Stromal cell of bone marrow (primary cell): Measurements from ENCODE around the gene ORM2.
"Not testable (repeated sequence)": the region's sequence is repeated elsewhere in the genome, so short reads cannot be mapped to it uniquely, and the experiment has no call there.

Experiments used
- DNase-seq: peaks from one replicate; pipeline ENCODE4 v3.0.0-alpha.2; 2012; ENCODE audit warnings: low read depth

Gene ORM2

DNA sequence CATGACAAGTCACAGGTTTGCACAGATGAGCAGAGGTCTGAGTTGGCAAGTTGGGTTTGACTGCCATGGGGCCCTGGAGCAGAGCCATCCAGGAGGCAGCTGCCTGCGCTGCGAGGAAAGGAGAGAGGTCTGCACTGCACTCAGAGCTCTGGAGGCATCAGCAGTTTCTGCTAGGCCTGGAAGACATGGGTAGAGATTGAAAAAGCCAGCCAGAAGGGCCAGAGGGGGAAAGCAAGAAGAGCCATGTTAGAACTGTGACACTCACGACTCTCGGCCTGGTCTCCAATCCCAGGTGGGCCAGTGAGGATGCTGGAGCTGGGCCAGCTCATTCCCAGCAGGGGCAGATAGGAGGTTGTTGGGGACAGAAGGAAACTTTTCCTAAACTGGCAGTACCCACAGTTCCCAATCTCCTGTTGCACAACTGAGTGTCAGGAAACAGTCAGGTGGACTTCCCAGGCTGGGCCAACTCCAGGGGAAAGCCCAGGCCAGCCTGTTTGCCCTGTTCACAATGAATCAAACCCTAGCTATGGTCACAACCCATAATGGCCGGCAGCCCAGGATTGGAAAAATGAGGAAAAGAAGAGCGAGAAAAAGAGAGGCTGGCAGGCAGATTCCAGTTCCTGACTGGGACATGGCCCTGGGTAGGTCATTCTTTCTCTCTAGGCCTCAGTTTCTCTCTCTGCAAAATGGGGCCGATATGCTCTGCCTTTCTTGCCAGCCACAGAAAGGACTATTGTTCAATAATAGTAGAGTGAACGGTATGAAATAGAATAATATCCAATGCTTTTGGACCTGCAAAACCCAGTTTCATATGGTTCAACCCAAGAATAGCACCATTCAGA is 14.6 kb upstream of the ORM2 start:
- DNase-seq: no peak

DNA sequence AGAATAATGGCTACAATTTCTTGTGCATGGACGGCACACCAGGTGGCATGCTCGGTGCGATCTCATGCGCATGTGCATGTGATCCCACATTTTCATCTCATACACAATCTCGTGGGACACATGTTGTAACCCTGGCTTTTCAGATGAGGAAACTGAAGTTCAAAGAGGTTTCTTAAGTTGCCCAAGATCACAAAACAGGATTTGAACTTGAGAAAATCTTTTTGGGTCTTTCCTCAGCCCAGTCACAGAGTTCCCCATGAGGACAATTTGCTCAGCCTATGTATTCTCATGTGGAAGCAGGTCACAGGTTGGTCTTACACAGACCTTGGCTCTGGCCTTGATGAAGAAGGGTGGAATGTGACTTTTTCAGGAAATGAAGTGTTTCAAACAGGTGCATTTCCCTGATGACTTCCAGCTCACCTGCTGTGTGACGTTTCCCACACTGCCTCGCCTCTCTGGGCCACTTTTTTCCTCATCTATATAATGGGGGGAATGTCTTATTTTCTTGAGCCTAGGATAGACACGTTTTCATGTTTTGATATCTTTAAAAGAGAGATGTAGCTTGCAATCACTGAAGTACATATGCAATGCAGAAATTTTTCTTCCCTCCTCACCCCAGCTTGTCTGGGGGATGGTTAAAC is 13.8 kb upstream of the ORM2 start:
- no peak for DNase-seq

DNA sequence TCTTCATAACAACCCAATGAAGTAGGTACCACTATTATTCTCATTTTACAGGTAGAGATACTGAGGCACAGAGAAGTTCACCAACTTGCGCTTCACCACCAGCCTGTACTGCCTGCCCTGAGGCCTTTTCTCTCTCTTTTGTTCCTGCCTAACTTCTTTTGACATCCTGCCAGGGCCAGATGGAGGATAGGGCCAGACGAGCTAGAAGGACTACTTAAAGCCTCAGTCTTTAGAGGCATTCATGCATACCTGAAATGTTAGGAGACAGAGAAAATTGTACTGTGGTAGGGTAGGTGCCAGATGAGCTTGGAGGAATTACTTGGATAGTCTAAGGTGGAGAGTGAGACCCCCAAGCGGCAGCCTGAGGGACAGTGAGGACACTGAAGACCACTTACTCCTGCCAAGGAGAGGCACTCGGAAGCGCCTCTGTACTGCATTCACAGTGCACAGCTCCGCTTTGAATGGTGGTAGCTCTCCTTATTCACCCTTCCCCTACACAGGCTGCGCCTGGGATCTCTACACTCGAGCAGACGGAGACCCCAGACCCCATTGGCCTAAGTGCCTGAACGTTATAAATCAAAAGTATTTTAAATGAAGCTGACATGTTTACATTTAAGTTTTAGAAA is 13.0 kb upstream of the ORM2 start:
- DNase-seq: no peak

DNA sequence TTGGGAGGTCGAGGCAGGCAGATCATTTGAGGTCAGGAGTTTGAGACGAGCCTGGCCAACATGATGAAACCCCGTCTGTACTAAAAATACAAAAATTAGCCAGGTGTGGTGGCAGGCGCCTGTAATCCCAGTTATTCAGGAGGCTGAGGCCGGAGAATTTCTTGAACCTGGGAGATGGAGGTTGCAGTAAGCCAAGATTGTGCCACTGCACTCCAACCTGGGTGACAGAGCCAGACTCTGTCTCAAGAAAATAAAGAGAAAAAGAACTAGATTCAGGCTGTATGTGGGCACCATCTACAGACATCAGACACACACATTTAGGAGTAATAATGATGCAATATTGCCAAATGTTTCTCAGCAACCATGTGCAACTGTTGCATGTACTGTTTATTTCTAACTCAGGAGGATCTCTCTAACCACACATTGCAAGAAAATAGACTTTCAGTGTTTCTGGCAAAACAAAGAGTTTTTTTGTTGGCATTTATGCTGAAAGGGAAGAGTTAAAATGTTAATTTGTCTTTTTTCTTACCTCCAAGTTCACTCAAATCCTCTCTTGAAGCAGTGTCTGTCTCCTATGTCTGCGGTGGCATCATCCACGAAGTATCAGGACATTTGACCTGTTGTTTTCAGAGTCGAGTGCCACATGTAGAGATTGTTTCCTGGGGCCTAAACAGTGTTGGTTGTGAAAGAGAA is 11.9 kb upstream of the ORM2 start:
- peak; percentile 45 for DNase-seq

DNA sequence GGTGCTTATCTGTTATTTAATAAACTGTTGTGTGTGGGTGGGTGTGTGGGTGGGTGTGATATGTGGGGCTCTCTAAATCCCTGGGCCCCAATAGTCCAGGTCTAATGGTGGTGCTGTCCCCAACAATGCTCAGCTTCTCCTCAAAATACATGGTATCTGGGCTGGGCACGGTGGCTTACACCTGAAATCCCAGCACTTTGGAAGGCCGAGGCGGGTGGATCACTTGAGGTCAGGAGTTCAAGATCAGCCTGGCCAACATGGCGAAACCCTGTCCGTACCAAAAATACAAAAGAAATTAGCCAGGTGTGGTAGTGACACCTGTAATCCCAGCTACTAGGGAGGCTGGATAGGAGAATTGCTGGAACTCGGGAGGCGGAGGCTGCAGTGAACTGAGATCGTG is 11.3 kb upstream of the ORM2 start:
- DNase-seq: no peak

DNA sequence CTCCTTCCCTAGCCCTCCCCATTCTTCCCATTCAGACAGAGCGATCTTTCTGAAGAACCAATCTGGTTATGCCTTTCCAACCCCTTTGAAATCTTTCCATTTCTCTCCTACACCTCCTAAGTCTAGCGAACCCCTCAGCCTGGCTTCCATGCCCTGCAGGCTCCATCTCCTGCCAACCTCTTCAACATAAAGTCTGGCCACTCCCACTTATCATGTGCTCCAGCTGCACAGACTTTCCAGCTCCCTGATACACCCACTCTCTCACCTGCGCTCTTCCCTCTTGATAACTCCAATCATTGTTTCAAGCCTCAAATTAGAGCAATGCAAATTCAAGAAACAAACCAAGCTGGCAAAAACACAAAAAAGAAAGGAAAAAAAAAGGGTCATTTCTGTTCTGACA is 10.5 kb upstream of the ORM2 start:
- no peak for DNase-seq

DNA sequence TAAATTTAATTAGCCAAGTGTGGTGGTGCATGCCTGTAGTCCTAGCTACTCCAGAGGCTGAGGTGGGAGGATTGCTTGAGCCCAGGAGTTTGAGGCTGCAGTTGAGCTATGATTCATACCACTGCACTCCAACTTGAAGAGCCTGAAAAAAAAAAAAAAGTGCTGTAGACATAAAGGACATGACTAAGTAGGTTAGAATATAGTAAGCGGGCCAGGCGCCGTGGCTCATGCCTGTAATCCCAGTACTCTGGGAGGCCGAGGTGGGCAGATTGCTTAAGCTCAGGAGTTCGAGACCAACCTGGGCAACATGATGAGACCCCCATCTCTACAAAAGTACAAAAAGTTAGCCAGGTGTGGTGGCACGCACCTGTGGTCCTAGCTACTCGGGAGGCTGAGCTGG is 9.0 kb upstream of the ORM2 start:
- not testable (repeated sequence) for DNase-seq

DNA sequence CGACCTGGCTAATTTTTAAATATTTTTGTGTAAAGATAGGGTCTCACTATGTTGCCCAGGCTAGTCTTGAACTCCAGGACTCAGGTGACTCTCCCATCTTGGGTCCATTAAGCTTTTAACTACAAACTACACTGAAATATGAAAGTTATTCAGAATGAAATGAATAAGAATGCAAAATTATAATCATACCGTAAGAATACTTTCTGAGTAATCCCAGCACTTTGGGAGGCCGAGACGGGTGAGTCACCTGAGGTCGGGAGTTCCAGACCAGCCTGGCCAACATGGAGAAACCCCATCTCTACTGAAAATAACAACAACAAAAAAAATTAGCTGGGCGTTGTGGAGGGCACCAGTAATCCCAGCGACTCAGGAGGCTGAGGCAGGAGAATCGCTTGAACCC is 7.9 kb upstream of the ORM2 start:
- DNase-seq: peak; percentile 39

DNA sequence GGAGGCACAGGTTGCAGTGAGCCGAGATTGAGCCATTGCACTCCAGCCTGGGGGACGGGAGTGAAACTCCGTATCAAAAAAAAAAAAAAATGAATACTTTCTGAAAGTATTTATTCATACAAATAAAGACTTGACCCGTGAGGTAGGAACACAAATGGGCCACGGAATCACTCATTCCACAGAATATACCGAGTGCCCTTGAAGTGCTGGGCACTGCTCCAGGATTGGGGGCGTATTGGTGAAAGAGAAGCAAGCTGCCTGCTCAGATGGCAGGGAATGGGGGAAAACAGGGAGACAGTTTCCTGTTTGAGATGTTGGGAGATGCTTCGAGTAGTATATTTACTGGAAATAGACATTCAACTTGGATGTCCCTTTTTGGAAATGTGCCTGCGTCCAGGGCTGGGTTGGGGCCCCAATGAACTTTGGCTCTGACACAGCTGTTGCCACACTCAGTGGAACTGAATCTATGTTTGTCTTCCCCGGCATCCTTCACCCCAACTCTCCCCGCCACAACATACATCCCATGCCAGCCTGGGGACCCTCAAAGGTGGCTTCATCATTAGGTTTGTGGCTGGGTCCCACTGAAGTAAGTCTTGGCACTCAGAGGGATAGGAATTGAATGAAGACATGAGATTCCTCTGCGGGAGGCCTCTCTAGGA is 7.4 kb upstream of the ORM2 start:
- DNase-seq: not testable (repeated sequence)

DNA sequence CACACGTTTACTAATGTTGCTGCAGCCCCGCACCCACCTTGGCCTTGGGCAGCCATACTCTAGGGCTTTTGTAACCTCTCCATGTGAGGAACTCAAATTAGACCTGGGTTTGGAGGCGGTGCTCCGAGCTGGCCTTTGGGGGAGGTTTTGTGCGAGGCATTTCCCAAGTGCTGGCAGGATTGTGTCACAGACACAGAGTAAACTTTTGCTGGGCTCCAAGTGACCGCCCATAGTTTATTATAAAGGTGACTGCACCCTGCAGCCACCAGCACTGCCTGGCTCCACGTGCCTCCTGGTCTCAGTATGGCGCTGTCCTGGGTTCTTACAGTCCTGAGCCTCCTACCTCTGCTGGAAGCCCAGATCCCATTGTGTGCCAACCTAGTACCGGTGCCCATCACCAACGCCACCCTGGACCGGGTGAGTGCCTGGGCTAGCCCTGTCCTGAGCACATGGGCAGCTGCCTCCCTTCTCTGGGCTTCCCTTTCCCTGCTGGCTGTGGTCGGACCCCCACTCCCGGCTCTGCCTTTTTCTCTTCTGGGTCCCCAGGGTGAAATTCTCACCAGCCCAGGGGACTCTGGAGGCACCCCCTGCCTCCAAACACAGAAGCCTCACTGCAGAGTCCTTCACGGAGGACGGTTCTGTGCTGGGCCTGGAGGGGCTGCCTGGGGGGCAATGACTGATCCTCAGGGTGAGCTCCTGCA is 6.7 kb upstream of the ORM2 start, which contains the start of gene ORM1:
TSS of gene ORM1 (plus strand) at position 268 of the 701 bp plus-strand sequence. CDS start at position 304, 36 bp downstream.
- not testable (repeated sequence) for DNase-seq

DNA sequence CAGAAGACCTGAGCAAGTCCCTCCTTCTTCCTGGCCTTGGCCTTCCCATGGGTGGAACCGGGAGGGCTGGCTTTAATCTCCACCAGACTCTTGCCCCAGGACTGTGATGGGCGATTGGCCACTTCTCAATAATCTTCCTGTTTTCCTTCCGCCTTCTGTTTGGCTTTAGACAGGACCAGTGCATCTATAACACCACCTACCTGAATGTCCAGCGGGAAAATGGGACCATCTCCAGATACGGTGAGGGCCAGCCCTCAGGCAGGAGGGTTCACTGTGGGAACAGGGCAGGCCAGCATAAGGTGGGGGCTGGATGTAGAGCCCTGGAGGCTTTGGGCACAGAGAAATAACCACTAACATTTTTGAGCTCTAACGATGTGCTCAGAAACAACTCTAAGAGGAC is 5.8 kb upstream of the ORM2 start:
- not testable (repeated sequence) for DNase-seq

DNA sequence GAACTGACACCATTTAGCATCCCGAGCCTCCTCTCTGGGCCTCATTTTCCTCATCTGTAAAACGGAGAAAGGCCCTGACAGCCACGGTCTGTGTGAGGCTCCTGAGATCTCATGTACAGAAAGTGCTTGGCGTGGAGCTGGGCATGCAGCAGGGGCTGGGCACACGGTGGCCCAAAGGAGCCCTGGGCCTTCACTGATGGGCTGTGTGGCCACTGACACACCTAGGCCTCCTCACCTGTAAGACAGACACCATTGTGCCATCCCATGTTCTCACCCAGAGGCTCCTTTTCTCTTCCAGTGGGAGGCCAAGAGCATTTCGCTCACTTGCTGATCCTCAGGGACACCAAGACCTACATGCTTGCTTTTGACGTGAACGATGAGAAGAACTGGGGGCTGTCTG is 5.2 kb upstream of the ORM2 start:
- no peak for DNase-seq

DNA sequence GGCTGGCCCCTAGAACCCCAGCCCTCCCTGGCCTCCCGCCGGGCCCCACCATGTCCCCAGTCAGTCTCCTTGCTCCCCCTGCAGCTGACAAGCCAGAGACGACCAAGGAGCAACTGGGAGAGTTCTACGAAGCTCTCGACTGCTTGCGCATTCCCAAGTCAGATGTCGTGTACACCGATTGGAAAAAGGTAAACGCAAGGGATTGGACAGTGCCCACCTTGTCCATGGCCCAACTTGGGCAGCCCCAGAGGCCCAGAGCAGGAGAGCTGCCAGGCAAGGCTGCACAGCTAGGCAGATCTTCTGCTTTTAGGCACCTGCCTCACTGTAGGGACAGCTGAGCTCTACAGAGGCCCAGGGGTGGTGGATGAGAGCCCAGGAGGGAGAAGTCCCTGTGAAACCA is 4.7 kb upstream of the ORM2 start:
- DNase-seq: not testable (repeated sequence)

DNA sequence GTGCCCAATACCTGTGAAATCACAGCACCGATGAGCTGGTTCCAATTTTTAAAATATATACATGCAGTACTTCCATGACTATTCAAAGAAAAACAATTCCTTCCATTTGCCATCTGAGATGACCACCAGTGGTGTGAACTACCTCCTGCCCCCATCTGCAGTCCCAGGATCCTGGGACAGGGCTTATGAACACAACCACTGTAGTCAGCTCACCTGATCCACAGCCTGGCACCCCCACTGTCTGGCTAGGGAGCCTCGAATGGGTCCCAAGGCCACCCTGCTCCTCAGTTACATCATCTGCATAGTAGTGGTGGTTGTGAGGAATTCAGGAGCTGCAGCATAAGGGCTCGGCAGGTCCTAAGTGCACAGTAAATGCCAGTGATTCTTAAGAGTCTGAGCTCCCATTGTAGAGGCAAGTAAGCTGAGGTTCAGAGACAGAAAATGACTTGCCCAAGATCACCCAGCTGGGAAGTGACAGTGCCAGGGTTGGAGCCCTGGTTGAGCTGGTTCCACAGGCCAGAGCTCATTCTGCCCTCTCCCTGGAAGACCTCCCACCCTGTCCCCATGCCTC is 3.9 kb upstream of the ORM2 start:
- DNase-seq: not testable (repeated sequence)

DNA sequence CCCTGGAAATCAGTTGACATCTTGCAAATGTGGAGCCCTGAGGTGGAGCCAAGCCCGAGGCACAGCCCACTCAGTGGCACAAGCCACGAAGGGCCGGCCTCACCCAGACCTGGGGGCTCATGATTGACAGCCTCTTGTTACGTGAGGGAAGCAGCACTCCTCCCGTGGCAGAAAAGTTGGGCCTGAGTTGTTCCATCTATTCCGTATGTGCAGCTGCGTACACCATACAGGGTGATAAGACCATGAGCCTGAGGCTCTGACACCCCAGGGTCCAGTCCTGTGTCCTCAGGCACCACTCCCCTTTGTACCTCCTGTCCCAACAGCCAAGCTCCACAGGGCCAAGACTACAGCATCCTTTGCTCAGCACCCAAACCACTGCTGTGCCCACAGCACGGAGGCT is 1.9 kb upstream of the ORM2 start:
- DNase-seq: no peak

DNA sequence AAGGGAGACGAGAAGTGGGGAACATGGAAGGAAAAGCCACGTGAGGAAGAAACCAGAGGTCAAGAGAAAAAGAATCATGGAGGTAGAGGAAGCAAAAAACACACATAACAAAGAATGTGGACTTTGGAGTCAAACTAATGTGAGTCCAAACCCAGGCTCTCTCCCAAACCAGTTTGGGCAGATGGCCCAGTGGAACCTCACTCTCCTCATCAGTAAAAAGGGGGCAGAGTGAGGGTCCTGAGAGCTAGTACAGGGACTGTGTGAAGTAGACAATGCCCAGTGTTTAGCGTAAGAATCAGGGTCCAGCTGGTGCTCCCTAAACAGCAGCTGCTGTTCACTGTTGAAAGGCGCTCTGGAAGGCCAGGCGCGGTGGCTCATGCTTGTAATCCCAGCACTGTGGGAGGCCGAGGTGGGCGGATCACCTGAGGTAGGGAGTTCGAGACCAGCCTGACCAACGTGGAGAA is 1.3 kb upstream of the ORM2 start:
- not testable (repeated sequence) for DNase-seq

DNA sequence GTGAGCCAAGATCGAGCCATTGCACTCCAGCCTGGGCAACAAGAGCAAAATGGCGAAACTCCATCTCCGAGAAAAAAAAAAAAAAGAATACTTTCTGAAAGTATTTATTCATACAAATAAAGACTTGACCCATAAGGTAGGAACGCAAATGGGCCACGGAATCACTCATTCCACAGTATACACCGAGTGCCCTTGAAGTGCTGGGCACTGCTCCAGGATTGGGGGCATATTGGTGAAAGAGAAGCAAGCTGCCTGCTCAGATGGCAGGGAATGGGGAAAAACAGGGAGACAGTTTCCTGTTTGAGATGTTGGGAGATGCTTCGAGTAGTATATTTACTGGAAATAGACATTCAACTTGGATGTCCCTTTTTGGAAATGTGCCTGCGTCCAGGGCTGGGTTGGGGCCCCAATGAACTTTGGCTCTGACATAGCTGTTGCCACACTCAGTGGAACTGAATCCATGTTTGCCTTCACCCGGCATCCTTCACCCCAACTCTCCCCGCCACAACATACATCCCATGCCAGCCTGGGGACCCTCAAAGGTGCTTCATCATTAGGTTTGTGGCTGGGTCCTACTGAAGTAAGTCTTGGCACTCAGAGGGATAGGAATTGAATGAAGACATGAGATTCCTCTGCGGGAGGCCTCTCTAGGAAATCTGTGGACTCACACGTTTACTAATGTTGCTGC is 588 bp upstream of the ORM2 start:
- not testable (repeated sequence) for DNase-seq

DNA sequence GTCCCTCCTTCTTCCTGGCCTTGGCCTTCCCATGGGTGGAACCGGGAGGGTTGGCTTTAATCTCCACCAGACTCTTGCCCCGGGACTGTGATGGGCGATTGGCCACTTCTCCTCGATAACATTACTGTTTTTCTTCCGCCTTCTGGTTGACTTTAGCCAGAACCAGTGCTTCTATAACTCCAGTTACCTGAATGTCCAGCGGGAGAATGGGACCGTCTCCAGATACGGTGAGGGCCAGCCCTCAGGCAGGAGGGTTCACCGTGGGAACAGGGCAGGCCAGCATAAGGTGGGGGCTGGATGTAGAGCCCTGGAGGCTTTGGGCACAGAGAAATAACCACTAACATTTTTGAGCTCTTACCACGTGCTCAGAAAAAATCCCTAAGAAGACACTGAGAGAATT is 967 bp downstream of the ORM2 start:
- no peak for DNase-seq

DNA sequence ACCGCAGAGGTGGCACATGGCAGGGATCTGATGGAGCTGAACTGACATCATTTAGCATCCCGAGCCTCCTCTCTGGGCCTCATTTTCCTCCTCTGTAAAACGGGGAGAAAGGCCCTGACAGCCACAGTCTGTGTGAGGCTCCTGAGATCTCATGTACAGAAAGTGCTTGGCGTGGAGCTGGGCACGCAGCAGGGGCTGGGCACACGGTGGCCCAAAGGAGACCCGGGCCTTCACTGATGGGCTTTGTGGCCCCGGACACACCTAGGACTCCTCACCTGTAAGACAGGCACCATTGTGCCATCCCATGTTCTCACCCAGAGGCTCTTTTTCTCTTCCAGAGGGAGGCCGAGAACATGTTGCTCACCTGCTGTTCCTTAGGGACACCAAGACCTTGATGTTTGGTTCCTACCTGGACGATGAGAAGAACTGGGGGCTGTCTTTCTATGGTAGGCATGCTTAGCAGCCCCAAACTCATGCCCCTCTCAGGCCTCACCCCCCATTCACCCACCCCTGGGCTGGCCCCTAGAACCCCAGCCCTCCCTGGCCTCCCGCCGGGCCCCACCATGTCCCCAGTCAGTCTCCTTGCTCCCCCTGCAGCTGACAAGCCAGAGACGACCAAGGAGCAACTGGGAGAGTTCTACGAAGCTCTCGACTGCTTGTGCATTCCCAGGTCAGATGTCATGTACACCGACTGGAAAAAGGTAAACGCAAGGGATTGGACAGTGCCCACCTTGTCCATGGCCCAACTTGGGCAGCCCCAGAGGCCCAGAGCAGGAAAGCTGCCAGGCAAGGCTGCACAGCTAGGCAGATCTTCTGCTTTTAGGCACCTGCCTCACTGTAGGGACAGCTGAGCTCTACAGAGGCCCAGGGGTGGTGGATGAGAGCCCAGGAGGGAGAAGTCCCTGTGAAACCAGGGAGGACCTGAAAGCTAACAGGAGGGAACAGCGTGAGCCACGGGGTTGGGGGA is 1.8 kb downstream of the ORM2 start:
- DNase-seq: not testable (repeated sequence)
